SK-N-SH (cell line): Measurements from ENCODE around the gene FAM161A. TPM values are rescaled to one million over a fixed set of nuclear protein-coding genes. Genes with fewer than 3 reads are reported as not detected.
"Not testable (repeated sequence)": the region's sequence is repeated elsewhere in the genome, so short reads cannot be mapped to it uniquely, and the experiment has no call there.

ENCODE experiments used
- CTCF ChIA-PET: fragments of 300-600, 350-600 bp; formaldehyde crosslinking; extraction: SDS; loops from one replicate; lab custom pipeline; 2021; lab: Yijun Ruan, JAX
- POLR2A ChIA-PET: fragments of 350-600 bp; sonication (Branson Sonifier 250); formaldehyde crosslinking; extraction: SDS; loops from one replicate; lab custom pipeline; 2020; ENCODE audit warnings: antibody characterized with exemption, inconsistent platforms; lab: Yijun Ruan, JAX
- DNase-seq: peaks from one replicate; pipeline ENCODE4 v3.0.0; 2012
- H2AFZ ChIP-seq: fragments of 200-600 bp; sonication (generic); 2 replicates; pipeline ENCODE4 v1.8.1; 2016; ENCODE audit warnings: antibody characterized with exemption, mild to moderate bottlenecking, low read depth
- H3F3A ChIP-seq: fragments of 200-600 bp; sonication (generic); replicated peaks from 2 replicates; pipeline ENCODE3; 2016; ENCODE audit warnings: antibody characterized with exemption, mild to moderate bottlenecking; ENCODE audit not compliant: insufficient read depth
- H3K27ac ChIP-seq, 2 experiments: fragments of 200-500 bp in 1 of 2; fragments of 200-600 bp in 1 of 2; sonication (Bioruptor generic) in 1 of 2; sonication (generic), shearing (Covaris generic) in 1 of 2; 2 replicates each; pipeline versions ENCODE4 v1.5.1 to v1.6.1; 2014 to 2016; ENCODE audit warnings: low read depth in 2 of 2, inconsistent platforms in 1 of 2, low read length in 1 of 2, mild to moderate bottlenecking in 1 of 2, mixed read lengths in 1 of 2
- H3K27me3 ChIP-seq: fragments of 200-600 bp; sonication (generic), shearing (Covaris generic); 2 replicates; pipeline ENCODE4 v1.6.1; 2016; ENCODE audit warnings: mixed run types; ENCODE audit not compliant: insufficient read depth
- H3K36me3 ChIP-seq, 2 experiments: fragments of 200-500 bp in 1 of 2; fragments of 200-600 bp in 1 of 2; sonication (Bioruptor generic) in 1 of 2; sonication (generic) in 1 of 2; replicated peaks in 1 of 2; 2 replicates each; pipeline versions ENCODE3 to v1.5.1; 2014 to 2016; ENCODE audit warnings: low read length in 1 of 2, mild to moderate bottlenecking in 1 of 2; ENCODE audit not compliant: insufficient read depth in 2 of 2, control insufficient read depth in 1 of 2
- H3K4me1 ChIP-seq, 2 experiments: fragments of 200-500 bp in 1 of 2; fragments of 200-600 bp in 1 of 2; sonication (Bioruptor generic) in 1 of 2; sonication (generic), shearing (Covaris generic) in 1 of 2; 2 replicates each; pipeline versions ENCODE4 v1.5.1 to v1.6.1; 2014 to 2016; ENCODE audit warnings: low read depth in 1 of 2, low read length in 1 of 2, mixed run types in 1 of 2; ENCODE audit not compliant: insufficient read depth in 2 of 2, control insufficient read depth in 1 of 2
- H3K4me2 ChIP-seq: fragments of 200-600 bp; sonication (generic), shearing (Covaris generic); 2 replicates; pipeline ENCODE4 v1.6.1; 2017; ENCODE audit warnings: mixed run types
- H3K4me3 ChIP-seq, 2 experiments: fragments of 200-500 bp in 1 of 2; fragments of 200-600 bp in 1 of 2; sonication (Bioruptor generic) in 1 of 2; sonication (generic), shearing (Covaris generic) in 1 of 2; 2 replicates each; pipeline versions ENCODE4 v1.5.1 to v1.8.1; 2014 to 2016; ENCODE audit warnings: low read depth in 2 of 2, inconsistent platforms in 1 of 2, low read length in 1 of 2, mild to moderate bottlenecking in 1 of 2, mixed read lengths in 1 of 2, moderate library complexity in 1 of 2
- H3K79me2 ChIP-seq: fragments of 200-600 bp; sonication (generic); 2 replicates; pipeline ENCODE4 v1.8.1; 2017; ENCODE audit warnings: mild to moderate bottlenecking; ENCODE audit not compliant: insufficient read depth
- H3K9ac ChIP-seq: fragments of 200-600 bp; sonication (generic); 2 replicates; pipeline ENCODE4 v1.6.1; 2017; ENCODE audit warnings: mixed run types
- H3K9me2 ChIP-seq: fragments of 200-600 bp; sonication (generic); 2 replicates; pipeline ENCODE4 v1.6.1; 2017; ENCODE audit warnings: mixed run types
- H3K9me3 ChIP-seq: fragments of 200-600 bp; sonication (generic); 2 replicates; pipeline ENCODE4 v1.6.1; 2017; ENCODE audit warnings: mixed run types, mild to moderate bottlenecking, moderate library complexity
- H4K20me1 ChIP-seq: fragments of 200-600 bp; sonication (generic); 2 replicates; pipeline ENCODE4 v1.6.1; 2017; ENCODE audit warnings: mild to moderate bottlenecking, mixed run types; ENCODE audit not compliant: insufficient read depth
- FOSL2 ChIP-seq: IDR thresholded peaks from 2 replicates; pipeline ENCODE4 v1.4.0; 2012; ENCODE audit warnings: low read depth, mild to moderate bottlenecking, moderate library complexity, borderline replicate concordance
- GATA2 ChIP-seq: sonication (generic); formaldehyde crosslinking; IDR thresholded peaks from 2 replicates; pipeline ENCODE4 v1.5.0; 2020; ENCODE audit warnings: mild to moderate bottlenecking, missing genetic modification reagents
- MEF2A ChIP-seq: IDR thresholded peaks from 2 replicates; pipeline ENCODE4 v1.4.0; 2012; ENCODE audit warnings: low read depth, borderline replicate concordance
- MXI1 ChIP-seq: IDR thresholded peaks from 2 replicates; pipeline ENCODE4 v1.6.1; 2012; ENCODE audit warnings: mild to moderate bottlenecking, low read depth, low read length, improper control_type of control experiment
- RAD21 ChIP-seq: IDR thresholded peaks from 2 replicates; pipeline ENCODE4 v1.6.1; 2012; ENCODE audit warnings: mild to moderate bottlenecking, low read length
- RFX5 ChIP-seq: IDR thresholded peaks from 2 replicates; pipeline ENCODE4 v1.6.1; 2012; ENCODE audit warnings: mild to moderate bottlenecking, improper control_type of control experiment, low read length
- SIN3A ChIP-seq: IDR thresholded peaks from 2 replicates; pipeline ENCODE4 v1.6.1; 2012; ENCODE audit warnings: low read depth, mild to moderate bottlenecking, low read length, moderate library complexity, borderline replicate concordance
- TCF12 ChIP-seq: IDR thresholded peaks from 2 replicates; pipeline ENCODE4 v1.4.0; 2012
- WGBS: methylation state at CpG from one replicate; pipeline ENCODE4 v1.1.6; 2017; ENCODE audit warnings: low lambda C conversion rate; 5-methylcytosine and 5-hydroxymethylcytosine counted together
- polyA plus RNA-seq, 3 experiments: library from polyadenylated mRNA; depleted of rRNA; stranded (reverse); fragments of >200 nt; gene quantifications; 2 replicates each; pipeline ENCODE4 v1.2.3, GENCODE V29; 2012
- TF ChIP-seq, protein P1 (sequence below): fragments of 200-600 bp; sonication (generic); IDR thresholded peaks from 2 replicates; pipeline ENCODE4 v1.6.1; 2017; ENCODE audit warnings: antibody characterized with exemption, mild to moderate bottlenecking, moderate library complexity
- TF ChIP-seq, protein P2 (sequence below): IDR thresholded peaks from 2 replicates; pipeline ENCODE4; 2012
- TF ChIP-seq, protein P3 (sequence below): IDR thresholded peaks from 2 replicates; pipeline ENCODE4 v1.4.0; 2012; ENCODE audit warnings: low read depth
- TF ChIP-seq, protein P4 (sequence below): IDR thresholded peaks from 2 replicates; pipeline ENCODE4 v1.4.0; 2012; ENCODE audit warnings: low read depth, borderline replicate concordance
- TF ChIP-seq, protein P5 (sequence below): fragments of 150-350 bp; IDR thresholded peaks from 2 replicates; pipeline ENCODE4 v1.6.1; 2017; ENCODE audit warnings: antibody characterized with exemption, low read length, low read depth, borderline replicate concordance

Gene FAM161A
- polyA plus RNA-seq, 1 of the 3 experiments (the other 2 are of a cell fraction): 0.90 TPM

DNA sequence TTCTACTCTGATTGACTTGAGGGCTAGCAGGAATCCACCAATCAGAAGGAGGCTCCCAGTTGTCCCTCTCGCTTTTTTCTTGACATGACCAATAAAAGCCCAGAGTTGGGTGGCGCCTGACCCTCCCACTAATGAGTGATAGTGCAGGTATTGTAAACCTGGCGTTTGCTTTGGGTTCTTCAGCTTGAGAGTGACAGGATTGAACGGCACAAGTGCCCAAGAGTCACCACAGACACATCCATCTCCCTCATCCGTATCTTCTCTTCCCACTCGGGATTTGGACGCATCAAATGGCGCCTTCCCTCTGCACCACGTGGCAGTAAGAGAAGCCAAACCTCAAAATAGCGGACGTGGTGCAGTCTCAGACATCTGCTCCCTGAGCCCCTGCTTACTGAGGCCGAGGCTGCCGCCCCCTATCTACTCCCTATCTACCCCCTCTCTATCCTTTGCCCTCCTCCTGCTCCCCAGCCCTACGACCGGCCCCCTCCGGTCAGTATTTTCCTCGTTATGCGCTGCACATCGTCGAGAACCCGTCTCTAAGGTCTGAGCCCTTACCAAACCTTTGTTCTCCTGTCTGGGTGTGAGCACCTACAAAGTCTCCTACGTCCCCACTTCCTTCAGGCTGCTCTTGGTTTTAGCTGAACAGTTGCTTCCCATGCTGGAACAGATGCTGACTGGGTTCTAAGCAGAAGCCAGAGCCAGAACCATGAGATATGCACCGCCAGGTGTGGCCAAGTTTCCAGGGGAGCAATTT, 881 bp upstream of the FAM161A start (continued):
- TF ChIP-seq, protein P1, sequence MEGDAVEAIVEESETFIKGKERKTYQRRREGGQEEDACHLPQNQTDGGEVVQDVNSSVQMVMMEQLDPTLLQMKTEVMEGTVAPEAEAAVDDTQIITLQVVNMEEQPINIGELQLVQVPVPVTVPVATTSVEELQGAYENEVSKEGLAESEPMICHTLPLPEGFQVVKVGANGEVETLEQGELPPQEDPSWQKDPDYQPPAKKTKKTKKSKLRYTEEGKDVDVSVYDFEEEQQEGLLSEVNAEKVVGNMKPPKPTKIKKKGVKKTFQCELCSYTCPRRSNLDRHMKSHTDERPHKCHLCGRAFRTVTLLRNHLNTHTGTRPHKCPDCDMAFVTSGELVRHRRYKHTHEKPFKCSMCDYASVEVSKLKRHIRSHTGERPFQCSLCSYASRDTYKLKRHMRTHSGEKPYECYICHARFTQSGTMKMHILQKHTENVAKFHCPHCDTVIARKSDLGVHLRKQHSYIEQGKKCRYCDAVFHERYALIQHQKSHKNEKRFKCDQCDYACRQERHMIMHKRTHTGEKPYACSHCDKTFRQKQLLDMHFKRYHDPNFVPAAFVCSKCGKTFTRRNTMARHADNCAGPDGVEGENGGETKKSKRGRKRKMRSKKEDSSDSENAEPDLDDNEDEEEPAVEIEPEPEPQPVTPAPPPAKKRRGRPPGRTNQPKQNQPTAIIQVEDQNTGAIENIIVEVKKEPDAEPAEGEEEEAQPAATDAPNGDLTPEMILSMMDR: no peak
- TF ChIP-seq, protein P2, sequence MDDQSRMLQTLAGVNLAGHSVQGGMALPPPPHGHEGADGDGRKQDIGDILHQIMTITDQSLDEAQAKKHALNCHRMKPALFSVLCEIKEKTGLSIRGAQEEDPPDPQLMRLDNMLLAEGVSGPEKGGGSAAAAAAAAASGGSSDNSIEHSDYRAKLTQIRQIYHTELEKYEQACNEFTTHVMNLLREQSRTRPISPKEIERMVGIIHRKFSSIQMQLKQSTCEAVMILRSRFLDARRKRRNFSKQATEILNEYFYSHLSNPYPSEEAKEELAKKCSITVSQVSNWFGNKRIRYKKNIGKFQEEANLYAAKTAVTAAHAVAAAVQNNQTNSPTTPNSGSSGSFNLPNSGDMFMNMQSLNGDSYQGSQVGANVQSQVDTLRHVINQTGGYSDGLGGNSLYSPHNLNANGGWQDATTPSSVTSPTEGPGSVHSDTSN: peak; percentile 99
- TF ChIP-seq SIN3A (peak; percentile 45; the same call in 1 of the 2 replicates), TCF12 (no peak)
- TF ChIP-seq, protein P3, sequence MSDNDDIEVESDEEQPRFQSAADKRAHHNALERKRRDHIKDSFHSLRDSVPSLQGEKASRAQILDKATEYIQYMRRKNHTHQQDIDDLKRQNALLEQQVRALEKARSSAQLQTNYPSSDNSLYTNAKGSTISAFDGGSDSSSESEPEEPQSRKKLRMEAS: peak; percentile 98

DNA sequence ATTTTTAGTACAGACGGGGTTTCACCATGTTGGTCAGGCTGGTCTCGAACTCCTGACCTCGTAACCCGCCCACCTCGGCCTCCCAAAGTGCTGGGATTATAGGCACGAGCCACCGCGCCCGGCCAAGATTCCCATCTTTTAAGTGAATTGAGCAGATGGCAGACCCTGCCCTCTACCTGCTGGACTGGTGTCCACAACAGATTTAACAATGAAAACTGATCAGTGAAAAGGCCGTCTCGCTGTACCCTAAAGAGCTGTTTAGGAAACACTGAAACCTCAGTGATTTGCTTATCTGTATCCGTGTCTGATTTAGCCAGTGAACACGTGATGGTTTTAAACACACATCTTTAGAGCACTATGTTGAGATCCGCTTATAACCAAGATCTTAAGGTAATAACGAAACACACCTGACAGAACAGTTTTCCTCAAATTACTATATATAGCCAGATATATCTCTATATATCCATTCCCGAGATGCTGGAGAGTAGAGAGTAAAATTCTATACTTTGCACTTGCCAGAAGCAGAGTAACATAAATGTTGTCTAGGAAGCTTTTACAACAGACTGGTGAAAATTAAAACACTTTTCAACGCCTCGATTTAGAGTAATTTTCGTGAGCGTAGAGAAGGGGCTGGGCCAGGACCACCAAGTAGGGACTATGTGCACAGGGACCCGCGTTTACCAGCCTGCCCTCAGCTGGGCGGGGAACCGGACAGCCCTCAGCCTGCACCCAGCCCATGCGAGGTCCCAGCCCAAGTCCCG, 594 bp downstream of the FAM161A start:
- Histone ChIP-seq H2AFZ (peak overlapping the region; percentile 91), H3K27me3 (no peaks in the 10 kb centered on the region), H3K4me3 (peak overlapping the region; percentile 85 to 94), H3F3A (peaks cover 3% of the 10 kb centered on the region), H3K9ac (peak overlapping the region; percentile 70), H3K36me3 (no peaks in the 10 kb centered on the region), H3K79me2 (no peaks in the 10 kb centered on the region), H3K4me2 (peak overlapping the region; percentile 91), H3K9me2 (no peaks in the 10 kb centered on the region), H3K27ac (peak overlapping the region; percentile 70 to 96), H4K20me1 (no peaks in the 10 kb centered on the region), H3K4me1 (peaks cover 0 to 4% of the 10 kb centered on the region in 2 experiments; a peak in 1 of 4 replicates), H3K9me3 (no peaks in the 10 kb centered on the region)
- 2% methylated on average over 20 of the region's 26 CpGs for WGBS
- TF ChIP-seq, protein P4, sequence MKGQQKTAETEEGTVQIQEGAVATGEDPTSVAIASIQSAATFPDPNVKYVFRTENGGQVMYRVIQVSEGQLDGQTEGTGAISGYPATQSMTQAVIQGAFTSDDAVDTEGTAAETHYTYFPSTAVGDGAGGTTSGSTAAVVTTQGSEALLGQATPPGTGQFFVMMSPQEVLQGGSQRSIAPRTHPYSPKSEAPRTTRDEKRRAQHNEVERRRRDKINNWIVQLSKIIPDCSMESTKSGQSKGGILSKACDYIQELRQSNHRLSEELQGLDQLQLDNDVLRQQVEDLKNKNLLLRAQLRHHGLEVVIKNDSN: peak; percentile 61; the same call in 1 of the 2 replicates
- TF ChIP-seq, protein P1: peak; percentile 32
- no peak for TF ChIP-seq MEF2A
- no peak for TF ChIP-seq RFX5
- TF ChIP-seq MXI1: peak; percentile 40; the same call in 1 of the 2 replicates
- peak; percentile 48 for TF ChIP-seq GATA2 (CRISPR knock-in tag)
- TF ChIP-seq RAD21: peak; percentile 37; the same call in 1 of the 2 replicates
- TF ChIP-seq, protein P5, sequence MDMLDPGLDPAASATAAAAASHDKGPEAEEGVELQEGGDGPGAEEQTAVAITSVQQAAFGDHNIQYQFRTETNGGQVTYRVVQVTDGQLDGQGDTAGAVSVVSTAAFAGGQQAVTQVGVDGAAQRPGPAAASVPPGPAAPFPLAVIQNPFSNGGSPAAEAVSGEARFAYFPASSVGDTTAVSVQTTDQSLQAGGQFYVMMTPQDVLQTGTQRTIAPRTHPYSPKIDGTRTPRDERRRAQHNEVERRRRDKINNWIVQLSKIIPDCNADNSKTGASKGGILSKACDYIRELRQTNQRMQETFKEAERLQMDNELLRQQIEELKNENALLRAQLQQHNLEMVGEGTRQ: peak; percentile 27; the same call in 1 of the 2 replicates
- TF ChIP-seq FOSL2: no peak
- ChIA-PET POLR2A (interaction anchor here (1.5 to 1.7 kb wide), 3 partner anchors 8 to 89 kb away, joined by 3 to 6 read pairs (median 5); no protein-coding TSS in a partner anchor), CTCF (interaction anchor here (0.8 to 1.9 kb wide), 3 partner anchors 13 to 87 kb away, joined by 3 to 5 read pairs (median 4); no protein-coding TSS in a partner anchor)
- DNase-seq: peak; percentile 84

DNA sequence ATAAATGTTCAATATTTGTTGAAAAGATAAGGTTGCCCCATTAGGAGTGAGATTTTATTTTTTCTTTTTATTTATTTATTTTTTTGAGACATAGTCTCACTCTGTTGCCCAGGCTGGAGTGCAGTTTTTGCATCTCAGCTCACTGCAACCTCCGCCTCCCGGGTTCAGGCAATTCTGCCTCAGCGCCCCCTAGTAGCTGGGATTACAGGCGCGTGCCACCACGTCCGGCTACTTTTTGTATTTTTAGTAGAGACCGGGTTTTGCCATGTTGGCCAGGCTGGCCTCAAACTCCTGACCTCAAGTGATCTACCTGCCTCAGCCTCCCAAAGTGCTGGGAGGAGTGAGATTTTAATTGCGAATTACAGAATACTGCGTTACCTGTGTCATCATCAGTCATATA, 2.6 kb downstream of the FAM161A start:
- H3K9me2 ChIP-seq, POLR2A ChIA-PET, H3K4me1 ChIP-seq, H3K79me2 ChIP-seq, H3K27me3 ChIP-seq, H3K9ac ChIP-seq, DNase-seq, H4K20me1 ChIP-seq, H2AFZ ChIP-seq, H3K4me2 ChIP-seq, H3K36me3 ChIP-seq, H3K9me3 ChIP-seq, H3K4me3 ChIP-seq, H3K27ac ChIP-seq, H3F3A ChIP-seq: not testable (repeated sequence)
- 96% methylated on average over 10 of the region's 10 CpGs for WGBS
- CTCF ChIA-PET: interaction anchor here (0.7 to 1.1 kb wide), 2 partner anchors 40 to 101 kb away, joined by 4 read pairs; no protein-coding TSS in a partner anchor
